SK-N-SH treated with all-trans-retinoic acid at 6 μM for 48 hours (cell line): ENCODE results near the gene SP3.

Source experiments
- ATAC-seq: fragments of 200-7000 bp; cut with Tn5 transposase; 3 replicates; pipeline ENCODE4 v1.9.1; 2020; ENCODE audit warnings: mild to moderate bottlenecking, moderate library complexity
- ARNTL ChIP-seq: fragments of 450-650 bp; formaldehyde crosslinking; IDR thresholded peaks from 2 replicates; pipeline ENCODE4 v1.5.0; 2020; ENCODE audit warnings: low read depth, mild to moderate bottlenecking, moderate library complexity, borderline replicate concordance
- BACH2 ChIP-seq: fragments of 250-450 bp; sonication (Bioruptor Pico); IDR thresholded peaks from 2 replicates; pipeline ENCODE4 v1.9.0; 2021; ENCODE audit warnings: mild to moderate bottlenecking, borderline replicate concordance
- CSDC2 ChIP-seq: fragments of 250-450 bp; sonication (Bioruptor Pico); IDR thresholded peaks from 2 replicates; pipeline ENCODE4 v1.5.0; 2020; ENCODE audit warnings: mild to moderate bottlenecking, moderate library complexity
- ESRRG ChIP-seq: fragments of 250-450 bp; sonication (Bioruptor Pico); IDR thresholded peaks from 2 replicates; pipeline ENCODE4 v1.6.1; 2021; ENCODE audit warnings: mild to moderate bottlenecking
- GLIS3 ChIP-seq: fragments of 250-450 bp; sonication (Bioruptor Pico); IDR thresholded peaks from 2 replicates; pipeline ENCODE4 v1.5.0; 2020; ENCODE audit warnings: mild to moderate bottlenecking, moderate library complexity
- ISL1 ChIP-seq: fragments of 250-450 bp; sonication (Bioruptor Pico); IDR thresholded peaks from 2 replicates; pipeline ENCODE4 v2.1.2; 2022; ENCODE audit warnings: mild to moderate bottlenecking, moderate library complexity
- PPARA ChIP-seq: fragments of 250-450 bp; sonication (Bioruptor Pico); IDR thresholded peaks from 2 replicates; pipeline ENCODE4 v1.5.0; 2020; ENCODE audit warnings: mild to moderate bottlenecking, borderline replicate concordance
- RARB ChIP-seq: fragments of 250-450 bp; sonication (Bioruptor Pico); IDR thresholded peaks from 2 replicates; pipeline ENCODE4 v1.8.0; 2021; ENCODE audit warnings: mild to moderate bottlenecking, moderate library complexity
- SNAI2 ChIP-seq: fragments of 250-450 bp; sonication (Bioruptor Pico); IDR thresholded peaks from 2 replicates; pipeline ENCODE4 v1.5.0; 2020; ENCODE audit warnings: mild to moderate bottlenecking, moderate library complexity
- TCF4 ChIP-seq: fragments of 250-450 bp; sonication (Bioruptor Pico); IDR thresholded peaks from 2 replicates; pipeline ENCODE4 v1.8.0; 2021; ENCODE audit warnings: mild to moderate bottlenecking, moderate library complexity, borderline replicate concordance
- ZC3H10 ChIP-seq: fragments of 250-450 bp; sonication (Bioruptor Pico); IDR thresholded peaks from 2 replicates; pipeline ENCODE4 v1.5.1; 2021; ENCODE audit warnings: mild to moderate bottlenecking, moderate library complexity
- ZFP3 ChIP-seq: fragments of 250-450 bp; sonication (Bioruptor Pico); IDR thresholded peaks from 2 replicates; pipeline ENCODE4 v1.5.0; 2020; ENCODE audit warnings: mild to moderate bottlenecking, moderate library complexity
- ZFP30 ChIP-seq: fragments of 450-650 bp; formaldehyde crosslinking; IDR thresholded peaks from 2 replicates; pipeline ENCODE4 v1.5.0; 2022; ENCODE audit warnings: mild to moderate bottlenecking, moderate library complexity
- ZNF565 ChIP-seq: fragments of 450-650 bp; formaldehyde crosslinking; conservative IDR thresholded peaks from 2 replicates; pipeline ENCODE4 v1.5.0; 2020; ENCODE audit warnings: low read depth, mild to moderate bottlenecking, moderate library complexity
- ZNF70 ChIP-seq: fragments of 450-650 bp; formaldehyde crosslinking; IDR thresholded peaks from 2 replicates; pipeline ENCODE4 v1.5.0; 2020; ENCODE audit warnings: mild to moderate bottlenecking, moderate library complexity
- ZNF8 ChIP-seq: fragments of 450-650 bp; formaldehyde crosslinking; IDR thresholded peaks from 2 replicates; pipeline ENCODE4 v1.5.0; 2020; ENCODE audit warnings: mild to moderate bottlenecking, moderate library complexity
- TF ChIP-seq, protein P1 (sequence below): fragments of 250-450 bp; sonication (Bioruptor Pico); IDR thresholded peaks from 2 replicates; pipeline ENCODE4 v1.8.0; 2020; ENCODE audit warnings: mild to moderate bottlenecking, moderate library complexity, borderline replicate concordance
- TF ChIP-seq, protein P2 (sequence below): fragments of 250-450 bp; sonication (Bioruptor Pico); IDR thresholded peaks from 2 replicates; pipeline ENCODE4 v1.5.1; 2020; ENCODE audit warnings: low read depth, mild to moderate bottlenecking, moderate library complexity
- TF ChIP-seq, protein P3 (sequence below): fragments of 250-450 bp; sonication (Bioruptor Pico); IDR thresholded peaks from 2 replicates; pipeline ENCODE4 v1.5.1; 2021; ENCODE audit warnings: mild to moderate bottlenecking, moderate library complexity
- TF ChIP-seq, protein P4 (sequence below): fragments of 250-450 bp; sonication (Bioruptor Pico); IDR thresholded peaks from 2 replicates; pipeline ENCODE4 v1.5.0; 2020; ENCODE audit warnings: mild to moderate bottlenecking, moderate library complexity

The SP3 gene

DNA sequence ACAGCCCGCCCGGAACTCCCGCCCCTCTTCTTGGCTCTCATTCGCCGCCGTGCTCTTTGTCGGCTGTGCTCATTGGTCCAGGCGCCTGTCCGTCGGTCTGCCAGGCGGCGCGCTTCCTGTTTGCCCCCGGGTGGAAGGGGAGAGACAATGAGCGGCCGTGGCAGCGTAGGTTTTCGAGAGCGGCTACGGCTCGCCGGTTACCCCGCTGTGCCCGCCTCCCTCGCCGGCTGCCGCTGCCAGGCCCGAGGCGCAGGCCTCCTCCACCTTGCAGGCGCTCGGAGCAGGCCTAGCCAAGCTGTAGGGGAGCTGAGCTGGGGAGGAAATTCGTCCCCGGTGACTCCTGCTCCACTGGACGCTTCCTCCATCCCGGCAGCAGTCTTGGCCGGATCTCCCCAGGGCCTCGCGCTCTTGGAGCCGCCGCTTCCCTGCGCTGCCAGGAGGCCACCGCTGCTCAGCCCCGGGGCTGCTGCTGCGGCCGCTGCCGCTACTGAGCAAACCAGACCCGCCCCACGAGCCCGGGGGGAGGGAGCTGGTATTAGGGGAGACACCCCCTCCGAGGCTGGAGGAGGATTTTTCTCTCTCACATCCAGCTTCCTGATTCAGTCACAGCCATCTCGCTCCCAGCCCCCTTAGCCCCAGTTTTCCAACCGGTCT lies at the start of gene SP3:
SP3 (minus strand) TSS at position 2 of the 654 bp plus-strand sequence. CDS start 202 bp downstream, outside the sequence.
- TF ChIP-seq BACH2 (no peak), ZFP30 (CRISPR knock-in tag) (no peak), ARNTL (CRISPR knock-in tag) (no peak), ZFP3 (CRISPR knock-in tag) (peak; percentile 54; the same call in 1 of the 2 replicates), ISL1 (CRISPR knock-in tag) (no peak), ZC3H10 (CRISPR knock-in tag) (no peak), ZNF8 (CRISPR knock-in tag) (no peak; the same call in 1 of the 2 replicates), CSDC2 (CRISPR knock-in tag) (0 out of 2 replicates have a peak, but pooled peaks have one; percentile 45), GLIS3 (CRISPR knock-in tag) (peak; percentile 81; the same call in 1 of the 2 replicates), ESRRG (CRISPR knock-in tag) (no peak), ZNF70 (CRISPR knock-in tag) (no peak), ZNF565 (no peak), TCF4 (no peak), RARB (CRISPR knock-in tag) (no peak), SNAI2 (CRISPR knock-in tag) (no peak)
- TF ChIP-seq, protein P1, sequence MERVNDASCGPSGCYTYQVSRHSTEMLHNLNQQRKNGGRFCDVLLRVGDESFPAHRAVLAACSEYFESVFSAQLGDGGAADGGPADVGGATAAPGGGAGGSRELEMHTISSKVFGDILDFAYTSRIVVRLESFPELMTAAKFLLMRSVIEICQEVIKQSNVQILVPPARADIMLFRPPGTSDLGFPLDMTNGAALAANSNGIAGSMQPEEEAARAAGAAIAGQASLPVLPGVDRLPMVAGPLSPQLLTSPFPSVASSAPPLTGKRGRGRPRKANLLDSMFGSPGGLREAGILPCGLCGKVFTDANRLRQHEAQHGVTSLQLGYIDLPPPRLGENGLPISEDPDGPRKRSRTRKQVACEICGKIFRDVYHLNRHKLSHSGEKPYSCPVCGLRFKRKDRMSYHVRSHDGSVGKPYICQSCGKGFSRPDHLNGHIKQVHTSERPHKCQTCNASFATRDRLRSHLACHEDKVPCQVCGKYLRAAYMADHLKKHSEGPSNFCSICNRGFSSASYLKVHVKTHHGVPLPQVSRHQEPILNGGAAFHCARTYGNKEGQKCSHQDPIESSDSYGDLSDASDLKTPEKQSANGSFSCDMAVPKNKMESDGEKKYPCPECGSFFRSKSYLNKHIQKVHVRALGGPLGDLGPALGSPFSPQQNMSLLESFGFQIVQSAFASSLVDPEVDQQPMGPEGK: peak; percentile 72; the same call in 1 of the 2 replicates
- TF ChIP-seq, protein P2, sequence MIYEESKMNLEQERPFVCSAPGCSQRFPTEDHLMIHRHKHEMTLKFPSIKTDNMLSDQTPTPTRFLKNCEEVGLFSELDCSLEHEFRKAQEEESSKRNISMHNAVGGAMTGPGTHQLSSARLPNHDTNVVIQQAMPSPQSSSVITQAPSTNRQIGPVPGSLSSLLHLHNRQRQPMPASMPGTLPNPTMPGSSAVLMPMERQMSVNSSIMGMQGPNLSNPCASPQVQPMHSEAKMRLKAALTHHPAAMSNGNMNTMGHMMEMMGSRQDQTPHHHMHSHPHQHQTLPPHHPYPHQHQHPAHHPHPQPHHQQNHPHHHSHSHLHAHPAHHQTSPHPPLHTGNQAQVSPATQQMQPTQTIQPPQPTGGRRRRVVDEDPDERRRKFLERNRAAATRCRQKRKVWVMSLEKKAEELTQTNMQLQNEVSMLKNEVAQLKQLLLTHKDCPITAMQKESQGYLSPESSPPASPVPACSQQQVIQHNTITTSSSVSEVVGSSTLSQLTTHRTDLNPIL (CRISPR knock-in tag): no peak
- TF ChIP-seq, protein P3, sequence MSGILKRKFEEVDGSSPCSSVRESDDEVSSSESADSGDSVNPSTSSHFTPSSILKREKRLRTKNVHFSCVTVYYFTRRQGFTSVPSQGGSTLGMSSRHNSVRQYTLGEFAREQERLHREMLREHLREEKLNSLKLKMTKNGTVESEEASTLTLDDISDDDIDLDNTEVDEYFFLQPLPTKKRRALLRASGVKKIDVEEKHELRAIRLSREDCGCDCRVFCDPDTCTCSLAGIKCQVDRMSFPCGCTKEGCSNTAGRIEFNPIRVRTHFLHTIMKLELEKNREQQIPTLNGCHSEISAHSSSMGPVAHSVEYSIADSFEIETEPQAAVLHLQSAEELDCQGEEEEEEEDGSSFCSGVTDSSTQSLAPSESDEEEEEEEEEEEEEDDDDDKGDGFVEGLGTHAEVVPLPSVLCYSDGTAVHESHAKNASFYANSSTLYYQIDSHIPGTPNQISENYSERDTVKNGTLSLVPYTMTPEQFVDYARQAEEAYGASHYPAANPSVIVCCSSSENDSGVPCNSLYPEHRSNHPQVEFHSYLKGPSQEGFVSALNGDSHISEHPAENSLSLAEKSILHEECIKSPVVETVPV (CRISPR knock-in tag): no peak
- TF ChIP-seq, protein P4, sequence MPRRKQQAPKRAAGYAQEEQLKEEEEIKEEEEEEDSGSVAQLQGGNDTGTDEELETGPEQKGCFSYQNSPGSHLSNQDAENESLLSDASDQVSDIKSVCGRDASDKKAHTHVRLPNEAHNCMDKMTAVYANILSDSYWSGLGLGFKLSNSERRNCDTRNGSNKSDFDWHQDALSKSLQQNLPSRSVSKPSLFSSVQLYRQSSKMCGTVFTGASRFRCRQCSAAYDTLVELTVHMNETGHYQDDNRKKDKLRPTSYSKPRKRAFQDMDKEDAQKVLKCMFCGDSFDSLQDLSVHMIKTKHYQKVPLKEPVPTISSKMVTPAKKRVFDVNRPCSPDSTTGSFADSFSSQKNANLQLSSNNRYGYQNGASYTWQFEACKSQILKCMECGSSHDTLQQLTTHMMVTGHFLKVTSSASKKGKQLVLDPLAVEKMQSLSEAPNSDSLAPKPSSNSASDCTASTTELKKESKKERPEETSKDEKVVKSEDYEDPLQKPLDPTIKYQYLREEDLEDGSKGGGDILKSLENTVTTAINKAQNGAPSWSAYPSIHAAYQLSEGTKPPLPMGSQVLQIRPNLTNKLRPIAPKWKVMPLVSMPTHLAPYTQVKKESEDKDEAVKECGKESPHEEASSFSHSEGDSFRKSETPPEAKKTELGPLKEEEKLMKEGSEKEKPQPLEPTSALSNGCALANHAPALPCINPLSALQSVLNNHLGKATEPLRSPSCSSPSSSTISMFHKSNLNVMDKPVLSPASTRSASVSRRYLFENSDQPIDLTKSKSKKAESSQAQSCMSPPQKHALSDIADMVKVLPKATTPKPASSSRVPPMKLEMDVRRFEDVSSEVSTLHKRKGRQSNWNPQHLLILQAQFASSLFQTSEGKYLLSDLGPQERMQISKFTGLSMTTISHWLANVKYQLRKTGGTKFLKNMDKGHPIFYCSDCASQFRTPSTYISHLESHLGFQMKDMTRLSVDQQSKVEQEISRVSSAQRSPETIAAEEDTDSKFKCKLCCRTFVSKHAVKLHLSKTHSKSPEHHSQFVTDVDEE: 0 out of 2 replicates have a peak, but pooled peaks have one; percentile 15
- peak; percentile 92 for ATAC-seq

DNA sequence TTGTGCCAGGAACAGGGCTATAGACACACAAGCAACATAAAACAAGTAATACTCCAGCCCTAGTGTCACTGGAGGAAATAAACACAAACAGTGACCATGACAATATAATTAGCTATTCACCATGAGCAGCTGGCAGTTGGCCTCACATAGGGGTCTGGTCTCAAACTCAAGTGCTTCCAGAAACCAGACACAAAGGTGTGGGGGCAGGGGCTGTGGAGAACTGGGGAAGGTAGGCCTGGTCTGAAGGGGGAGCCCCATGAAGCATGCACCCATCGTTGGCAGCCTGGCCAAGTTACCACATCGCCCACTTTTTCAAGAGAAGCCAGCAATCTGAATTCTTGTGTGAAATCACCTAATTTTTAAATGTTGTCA lies 49.5 kb upstream of the SP3 start:
- TF ChIP-seq ZNF70 (CRISPR knock-in tag) (no peak), TCF4 (peak; percentile 47; the same call in 1 of the 2 replicates)
- no peak for ATAC-seq

DNA sequence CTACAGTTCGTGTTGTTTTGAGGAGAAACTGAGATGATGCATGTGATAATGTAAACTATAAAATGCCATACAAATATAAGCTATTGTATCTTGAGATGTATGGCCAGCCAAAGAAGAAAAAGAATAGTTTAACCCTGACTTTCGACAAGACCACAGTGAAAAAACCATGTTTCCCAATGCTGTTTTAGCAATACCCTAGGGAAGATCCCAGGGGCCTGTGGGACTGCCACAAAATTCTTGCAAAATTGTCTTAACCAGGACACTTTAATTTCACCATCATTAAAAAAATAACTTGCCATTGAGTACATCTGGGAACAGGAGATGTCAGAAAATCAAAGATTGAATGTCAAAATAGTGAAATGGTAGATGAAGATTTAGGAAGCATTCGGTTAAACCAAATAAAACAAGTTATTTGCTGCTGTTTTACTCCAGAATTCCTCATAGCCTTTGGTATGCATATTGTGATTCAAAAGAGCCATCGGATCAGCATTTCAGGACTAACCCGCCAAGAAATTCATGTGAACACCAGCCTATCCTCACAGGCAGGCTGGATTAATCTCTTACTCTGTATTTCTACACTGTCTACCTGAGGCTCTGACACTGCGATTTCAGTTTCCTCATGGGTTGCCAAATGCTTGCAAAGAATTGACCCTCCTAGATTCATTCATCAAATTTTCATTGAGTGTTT lies 49.0 kb upstream of the SP3 start:
- no peak for ATAC-seq
- TF ChIP-seq PPARA (CRISPR knock-in tag) (no peak), ARNTL (CRISPR knock-in tag) (no peak), ZNF8 (CRISPR knock-in tag) (no peak), GLIS3 (CRISPR knock-in tag) (no peak), CSDC2 (CRISPR knock-in tag) (no peak), ZNF565 (no peak), ZFP3 (CRISPR knock-in tag) (no peak), TCF4 (no peak), ZC3H10 (CRISPR knock-in tag) (no peak)
- TF ChIP-seq, protein P2 (CRISPR knock-in tag): no peak
- TF ChIP-seq, protein P1: no peak
- TF ChIP-seq, protein P4: no peak
